ENCODE measurements around the gene RETREG1.

The RETREG1 gene

GRCh38 chr5:16597946-16598694 lies 18.7 kb downstream of the RETREG1 start:
- H3K27me3 ChIP-seq (replicated peaks; ENCODE audit: insufficient read depth, low read length) = no peaks in the 10 kb centered on the region
- H2AFZ ChIP-seq (ENCODE audit: low read length) = no peak overlapping the region
- no peaks in the 10 kb centered on the region for H3K79me2 ChIP-seq (ENCODE audit: low read length)
- H3K4me3 ChIP-seq (ENCODE audit: low read length) = no peak overlapping the region
- H3K4me1 ChIP-seq (ENCODE audit: low read length) = no peaks in the 10 kb centered on the region
- no peak for TF ChIP-seq CTCF (IDR thresholded peaks at IDR 0.05; ENCODE audit: low read length)
- no peak for TF ChIP-seq EZH2 (optimal IDR thresholded peaks at IDR 0.05; ENCODE audit: low read depth, low read length)
- TF ChIP-seq EZH2phosphoT487 (IDR thresholded peaks at IDR 0.05; ENCODE audit: low read length) = no peak
- no peaks in the 10 kb centered on the region for H3F3A ChIP-seq (ENCODE audit: insufficient read depth, low read length)
- no peaks in the 10 kb centered on the region for H3K9me3 ChIP-seq (replicated peaks; ENCODE audit: insufficient read depth, low read length)
- no peak overlapping the region for H3K9ac ChIP-seq (ENCODE audit: low read length)
- no peaks in the 10 kb centered on the region for H4K20me1 ChIP-seq (ENCODE audit: insufficient read depth, low read length)
- no peaks in the 10 kb centered on the region for H3K9me2 ChIP-seq (replicated peaks; ENCODE audit: insufficient read depth, low read length)
- H3K4me2 ChIP-seq (ENCODE audit: low read depth, low read length) = no peak overlapping the region
- no peak overlapping the region for H3K27ac ChIP-seq (ENCODE audit: low read length)
- no peaks in the 10 kb centered on the region for H3K36me3 ChIP-seq (replicated peaks; ENCODE audit: insufficient read depth, low read length)
- no peak for DNase-seq

- Histone ChIP-seq H3K9me2 (replicated peaks; ENCODE audit: insufficient read depth, low read length) (no peaks in the 10 kb centered on the region), H3K9ac (ENCODE audit: low read length) (no peak overlapping the region), H3K4me1 (ENCODE audit: low read length) (no peaks in the 10 kb centered on the region), H3K9me3 (replicated peaks; ENCODE audit: insufficient read depth, low read length) (no peaks in the 10 kb centered on the region), H3F3A (ENCODE audit: insufficient read depth, low read length) (no peaks in the 10 kb centered on the region), H3K36me3 (replicated peaks; ENCODE audit: insufficient read depth, low read length) (no peaks in the 10 kb centered on the region), H3K4me2 (ENCODE audit: low read depth, low read length) (no peak overlapping the region), H3K27me3 (replicated peaks; ENCODE audit: insufficient read depth, low read length) (no peaks in the 10 kb centered on the region), H3K79me2 (ENCODE audit: low read length) (no peaks in the 10 kb centered on the region), H3K27ac (ENCODE audit: low read length) (no peak overlapping the region), H3K4me3 (ENCODE audit: low read length) (no peak overlapping the region), H2AFZ (ENCODE audit: low read length) (no peak overlapping the region), H4K20me1 (ENCODE audit: insufficient read depth, low read length) (no peaks in the 10 kb centered on the region)
- DNase-seq = no peak
- TF ChIP-seq EZH2 (optimal IDR thresholded peaks at IDR 0.05; ENCODE audit: low read depth, low read length) = no peak
- TF ChIP-seq CTCF (IDR thresholded peaks at IDR 0.05; ENCODE audit: low read length) = no peak
- no peak for TF ChIP-seq EZH2phosphoT487 (IDR thresholded peaks at IDR 0.05; ENCODE audit: low read length)
Observed at GRCh38 chr5:16596581-16596940, 20.2 kb downstream of the RETREG1 start.

- Histone ChIP-seq H3K9me2 (replicated peaks; ENCODE audit: insufficient read depth, low read length) (no peaks in the 10 kb centered on the region), H3K9ac (ENCODE audit: low read length) (no peak overlapping the region), H3K4me2 (ENCODE audit: low read depth, low read length) (no peak overlapping the region), H4K20me1 (ENCODE audit: insufficient read depth, low read length) (no peaks in the 10 kb centered on the region), H3K4me1 (ENCODE audit: low read length) (no peaks in the 10 kb centered on the region), H3K9me3 (replicated peaks; ENCODE audit: insufficient read depth, low read length) (no peaks in the 10 kb centered on the region), H3K27ac (ENCODE audit: low read length) (no peak overlapping the region), H2AFZ (ENCODE audit: low read length) (no peak overlapping the region), H3K27me3 (replicated peaks; ENCODE audit: insufficient read depth, low read length) (no peaks in the 10 kb centered on the region), H3F3A (ENCODE audit: insufficient read depth, low read length) (no peaks in the 10 kb centered on the region), H3K79me2 (ENCODE audit: low read length) (no peaks in the 10 kb centered on the region), H3K4me3 (ENCODE audit: low read length) (no peak overlapping the region), H3K36me3 (replicated peaks; ENCODE audit: insufficient read depth, low read length) (no peaks in the 10 kb centered on the region)
- no peak for DNase-seq
- no peak for TF ChIP-seq CTCF (IDR thresholded peaks at IDR 0.05; ENCODE audit: low read length)
- TF ChIP-seq EZH2 (optimal IDR thresholded peaks at IDR 0.05; ENCODE audit: low read depth, low read length) = no peak
Observed at GRCh38 chr5:16595881-16596580, 20.8 kb downstream of the RETREG1 start.
